BJ (cell line): ENCODE data around the gene HIVEP3. TPM values are rescaled to one million over a fixed set of nuclear protein-coding genes. Genes with fewer than 3 reads are reported as not detected.
A peak's percentile ranks its signal among the peaks of the same experiment; 100 is the strongest.

Experiments used
- CTCF ChIA-PET: fragments of 350-600 bp; formaldehyde crosslinking; extraction: SDS; loops from one replicate; lab custom pipeline; 2021; ENCODE audit warnings: antibody characterized with exemption, inconsistent platforms; lab: Yijun Ruan, JAX
- POLR2A ChIA-PET: fragments of 300-600 bp; sonication (Branson Sonifier 250); formaldehyde crosslinking; extraction: SDS; loops from one replicate; lab custom pipeline; 2021; ENCODE audit warnings: antibody characterized with exemption; lab: Charles Lee
- DNase-seq: peaks from one replicate; pipeline ENCODE4 v3.0.0-alpha.2; 2011; ENCODE audit warnings: low read depth
- H3K27me3 ChIP-seq: 2 replicates; pipeline ENCODE4 v1.6.0; 2011; ENCODE audit warnings: low read length; ENCODE audit not compliant: control insufficient read depth, insufficient read depth
- H3K36me3 ChIP-seq: 2 replicates; pipeline ENCODE4 v1.5.1; 2011; ENCODE audit warnings: low read length; ENCODE audit not compliant: control insufficient read depth, insufficient read depth
- H3K4me3 ChIP-seq: 2 replicates; pipeline ENCODE4 v1.5.1; 2011; ENCODE audit warnings: low read depth, mild to moderate bottlenecking, control low read depth, low read length
- CTCF ChIP-seq: IDR thresholded peaks from 2 replicates; pipeline ENCODE4 v1.5.1; 2011; ENCODE audit warnings: low read depth, mild to moderate bottlenecking, control low read depth, inconsistent platforms, low read length, moderate library complexity; ENCODE audit not compliant: insufficient read depth
- polyA plus RNA-seq: library from polyadenylated mRNA; depleted of rRNA; stranded (reverse); fragments of >200 nt; gene quantifications from 2 replicates; pipeline ENCODE4 v1.2.3, GENCODE V29; 2011

The HIVEP3 gene
- polyA plus RNA-seq, 1 experiment: 4.0 TPM

GRCh38 chr1:41580520-41581172 is 338.1 kb downstream of the HIVEP3 start:
- Histone ChIP-seq H3K27me3 (no peaks in the 10 kb centered on the region), H3K36me3 (no peaks in the 10 kb centered on the region), H3K4me3 (no peak overlapping the region)
- ChIA-PET CTCF (interaction anchor here (0.6 to 1.8 kb wide), 7 partner anchors 10 to 216 kb away, joined by 3 to 5 read pairs (median 5); no protein-coding TSS in a partner anchor), POLR2A (no interaction called here)
- DNase-seq: no peak
- no peak for TF ChIP-seq CTCF

GRCh38 chr1:41580021-41580420 is 338.7 kb downstream of the HIVEP3 start:
- CTCF ChIA-PET: interaction anchor here (0.7 to 1.8 kb wide), 8 partner anchors 10 to 423 kb away, joined by 3 to 5 read pairs (median 5); no protein-coding TSS in a partner anchor
- TF ChIP-seq CTCF: no peak
- no peak for DNase-seq
- Histone ChIP-seq H3K4me3 (no peak overlapping the region), H3K27me3 (no peaks in the 10 kb centered on the region), H3K36me3 (no peaks in the 10 kb centered on the region)
- POLR2A ChIA-PET: no interaction called here

- TF ChIP-seq CTCF: peak; percentile 54
- POLR2A ChIA-PET: no interaction called here
- DNase-seq: no peak
- Histone ChIP-seq H3K4me3 (no peak overlapping the region), H3K36me3 (no peaks in the 10 kb centered on the region), H3K27me3 (no peaks in the 10 kb centered on the region)
- CTCF ChIA-PET: interaction anchor here (0.8 to 1.8 kb wide), 12 partner anchors 8 to 288 kb away, joined by 3 to 7 read pairs (median 3); no protein-coding TSS in a partner anchor
These were observed 339.9 kb downstream of the HIVEP3 start for GRCh38 chr1:41578712-41579335.

GRCh38 chr1:41576620-41577019 is 342.1 kb downstream of the HIVEP3 start:
- CTCF ChIA-PET: interaction anchor here (0.9 to 4.6 kb wide), 7 partner anchors 101 to 599 kb away, joined by 3 to 60 read pairs (median 3); no protein-coding TSS in a partner anchor
- no peak for TF ChIP-seq CTCF
- Histone ChIP-seq H3K27me3 (no peaks in the 10 kb centered on the region), H3K4me3 (no peak overlapping the region), H3K36me3 (no peaks in the 10 kb centered on the region)
- DNase-seq: no peak
- POLR2A ChIA-PET: no interaction called here

GRCh38 chr1:41576206-41576605 is 342.5 kb downstream of the HIVEP3 start:
- ChIA-PET POLR2A (no interaction called here), CTCF (interaction anchor here (0.9 to 4.6 kb wide), 7 partner anchors 13 to 600 kb away, joined by 3 to 60 read pairs (median 5); no protein-coding TSS in a partner anchor)
- no peaks in the 10 kb centered on the region for H3K27me3 ChIP-seq
- no peaks in the 10 kb centered on the region for H3K36me3 ChIP-seq
- DNase-seq: no peak
- TF ChIP-seq CTCF: no peak
- no peak overlapping the region for H3K4me3 ChIP-seq
